ENCODE data around the gene PIGV.

PIGV gene

DNA sequence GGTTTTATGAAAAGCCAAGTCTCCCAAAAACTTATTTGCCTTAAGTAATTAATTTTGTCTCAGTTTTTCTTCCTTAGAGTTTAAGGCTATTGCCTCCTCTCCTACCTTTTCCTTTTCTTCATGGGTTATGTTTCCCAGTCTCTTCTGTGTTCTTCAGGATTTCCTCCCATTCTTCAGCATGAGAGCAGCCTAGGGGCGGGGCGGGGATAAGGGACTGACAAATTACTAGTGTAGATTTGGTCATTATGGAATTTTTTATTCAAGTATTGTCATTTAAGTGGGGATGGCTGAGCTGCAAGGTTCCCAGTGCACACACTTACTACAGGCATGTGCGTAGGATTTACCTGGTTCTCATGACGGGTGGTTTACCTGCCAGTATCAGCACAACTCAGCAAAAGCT lies 35.2 kb upstream of the PIGV start:
- DNase-seq (ENCODE audit: low spot score), result no peak
- in situ Hi-C loops (cut with MboI; ENCODE audit: low pct_unique_long_range_greater_than_20kb, low sequenced_read_pairs, unreplicated experiment), result no loop called here
- TF ChIP-seq, protein P1, sequence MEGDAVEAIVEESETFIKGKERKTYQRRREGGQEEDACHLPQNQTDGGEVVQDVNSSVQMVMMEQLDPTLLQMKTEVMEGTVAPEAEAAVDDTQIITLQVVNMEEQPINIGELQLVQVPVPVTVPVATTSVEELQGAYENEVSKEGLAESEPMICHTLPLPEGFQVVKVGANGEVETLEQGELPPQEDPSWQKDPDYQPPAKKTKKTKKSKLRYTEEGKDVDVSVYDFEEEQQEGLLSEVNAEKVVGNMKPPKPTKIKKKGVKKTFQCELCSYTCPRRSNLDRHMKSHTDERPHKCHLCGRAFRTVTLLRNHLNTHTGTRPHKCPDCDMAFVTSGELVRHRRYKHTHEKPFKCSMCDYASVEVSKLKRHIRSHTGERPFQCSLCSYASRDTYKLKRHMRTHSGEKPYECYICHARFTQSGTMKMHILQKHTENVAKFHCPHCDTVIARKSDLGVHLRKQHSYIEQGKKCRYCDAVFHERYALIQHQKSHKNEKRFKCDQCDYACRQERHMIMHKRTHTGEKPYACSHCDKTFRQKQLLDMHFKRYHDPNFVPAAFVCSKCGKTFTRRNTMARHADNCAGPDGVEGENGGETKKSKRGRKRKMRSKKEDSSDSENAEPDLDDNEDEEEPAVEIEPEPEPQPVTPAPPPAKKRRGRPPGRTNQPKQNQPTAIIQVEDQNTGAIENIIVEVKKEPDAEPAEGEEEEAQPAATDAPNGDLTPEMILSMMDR (IDR thresholded peaks at IDR 0.05; ENCODE audit: extremely low read depth, insufficient read depth, missing control alignments), result no peak

DNA sequence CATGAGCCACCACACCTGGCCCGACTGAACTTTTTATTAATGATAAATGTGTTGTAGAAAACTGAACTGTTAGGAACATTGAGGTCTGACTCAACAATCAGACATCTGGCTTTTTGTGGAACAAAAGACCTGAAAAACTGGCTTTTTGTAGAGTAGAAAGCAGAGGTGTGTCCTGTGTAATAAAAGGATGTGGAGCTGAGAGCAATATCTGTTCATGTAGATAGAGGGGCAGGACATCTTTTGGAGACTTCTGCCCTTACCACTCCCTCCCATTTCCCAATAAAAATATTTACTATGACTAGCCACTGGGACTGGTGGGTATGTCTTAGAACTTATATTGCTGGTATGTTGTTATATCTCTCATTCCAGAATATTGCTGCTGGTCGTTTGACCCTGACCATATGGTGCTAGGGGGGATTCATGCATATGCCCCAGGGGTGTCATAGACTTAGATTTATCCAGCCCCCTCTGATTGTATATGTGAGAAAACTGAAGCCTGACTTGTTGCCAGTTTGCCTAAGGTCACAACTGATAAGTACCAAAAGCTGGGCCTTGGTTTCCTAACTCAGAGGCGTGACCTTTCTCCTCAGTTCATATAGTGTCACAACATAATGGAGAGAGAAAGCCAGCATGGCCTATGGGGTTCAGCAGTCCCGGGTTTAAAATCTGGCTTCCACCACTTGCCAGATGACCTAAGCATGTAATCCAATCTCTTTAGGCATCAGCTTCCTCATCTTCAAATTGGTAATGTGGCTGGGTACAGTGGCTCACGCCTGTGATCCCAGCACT lies 33.5 kb upstream of the PIGV start:
- no peak for DNase-seq (ENCODE audit: low spot score)
- TF ChIP-seq, protein P1 (IDR thresholded peaks at IDR 0.05; ENCODE audit: extremely low read depth, insufficient read depth, missing control alignments), result no peak
- in situ Hi-C loops (cut with MboI; ENCODE audit: low pct_unique_long_range_greater_than_20kb, low sequenced_read_pairs, unreplicated experiment), result no loop called here

DNA sequence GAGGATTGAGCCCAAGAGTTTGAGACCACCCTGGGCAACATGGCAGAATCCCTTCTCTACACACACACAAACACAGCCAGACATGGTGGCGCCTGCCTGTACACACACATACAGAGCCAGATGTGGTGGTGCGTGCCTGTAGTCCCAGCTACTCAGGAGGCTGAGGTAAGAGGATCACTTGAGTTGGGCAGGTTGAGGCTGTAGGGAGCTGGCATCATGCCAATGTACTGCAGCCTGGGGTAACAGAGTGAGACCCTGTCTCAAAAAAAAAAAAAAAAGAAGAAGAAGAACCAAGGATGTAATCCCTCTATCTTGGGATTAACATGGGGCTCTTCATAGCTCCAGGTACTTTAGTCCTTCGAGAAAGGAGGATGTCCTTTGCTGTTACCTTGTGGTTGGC lies 29.4 kb upstream of the PIGV start:
- DNase-seq (ENCODE audit: low spot score), result no peak
- TF ChIP-seq, protein P1 (IDR thresholded peaks at IDR 0.05; ENCODE audit: extremely low read depth, insufficient read depth, missing control alignments), result no peak
- in situ Hi-C loops (cut with MboI; ENCODE audit: low pct_unique_long_range_greater_than_20kb, low sequenced_read_pairs, unreplicated experiment), result no loop called here

DNA sequence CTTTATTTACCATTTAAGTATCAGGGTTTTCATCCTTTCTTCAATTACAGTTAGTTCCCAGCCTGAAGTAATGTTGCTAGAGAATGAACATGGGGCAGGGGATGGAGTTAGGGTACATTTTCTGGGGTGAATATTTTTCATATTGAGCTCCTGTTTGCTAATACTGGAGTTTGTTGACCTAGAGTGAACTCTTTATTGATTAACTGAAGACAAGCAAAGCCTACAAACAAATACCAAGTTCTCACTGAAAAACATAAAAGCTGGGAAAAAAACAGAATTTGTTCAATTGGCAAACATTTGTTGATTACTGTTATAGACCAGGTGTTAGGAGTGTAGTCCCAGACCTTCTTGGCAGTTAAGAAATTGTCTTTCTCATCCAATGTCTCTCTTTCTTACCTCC lies 28.2 kb upstream of the PIGV start:
- TF ChIP-seq, protein P1 (IDR thresholded peaks at IDR 0.05; ENCODE audit: extremely low read depth, insufficient read depth, missing control alignments), result no peak
- DNase-seq (ENCODE audit: low spot score), result no peak
- in situ Hi-C loops (cut with MboI; ENCODE audit: low pct_unique_long_range_greater_than_20kb, low sequenced_read_pairs, unreplicated experiment), result no loop called here

DNA sequence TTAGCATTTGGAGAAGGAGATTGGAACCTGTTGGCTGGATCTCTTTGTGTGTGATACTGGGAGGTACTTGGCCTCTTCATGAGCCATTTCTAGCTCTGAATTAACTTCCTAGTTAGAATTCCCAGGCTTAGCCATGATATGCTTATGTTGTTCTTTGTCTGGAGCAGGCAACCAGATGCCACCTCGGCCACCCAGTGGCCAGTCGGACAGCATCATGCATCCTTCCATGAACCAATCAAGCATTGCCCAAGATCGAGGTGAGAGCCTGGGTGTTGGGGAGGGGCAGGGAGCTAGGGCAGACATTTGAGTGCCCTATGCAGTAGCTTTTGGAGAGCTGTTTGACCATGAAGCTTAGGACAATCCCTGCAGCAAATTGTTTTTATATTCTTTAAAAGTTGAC lies 26.5 kb upstream of the PIGV start:
- no peak for DNase-seq (ENCODE audit: low spot score)
- TF ChIP-seq, protein P1 (IDR thresholded peaks at IDR 0.05; ENCODE audit: extremely low read depth, insufficient read depth, missing control alignments), result no peak

DNA sequence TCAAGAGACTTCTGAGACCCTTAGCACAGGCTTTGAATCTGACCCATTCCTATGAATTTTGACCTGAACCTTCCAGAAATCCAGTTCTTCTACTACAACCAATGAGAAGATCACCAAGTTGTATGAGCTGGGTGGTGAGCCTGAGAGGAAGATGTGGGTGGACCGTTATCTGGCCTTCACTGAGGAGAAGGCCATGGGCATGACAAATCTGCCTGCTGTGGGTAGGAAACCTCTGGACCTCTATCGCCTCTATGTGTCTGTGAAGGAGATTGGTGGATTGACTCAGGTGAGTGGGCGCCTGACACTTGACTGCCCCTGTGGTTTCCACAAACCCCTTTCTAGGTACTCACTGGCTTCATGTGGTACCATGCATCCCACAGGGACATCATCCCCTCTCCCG lies 20.0 kb upstream of the PIGV start:
- TF ChIP-seq, protein P1 (IDR thresholded peaks at IDR 0.05; ENCODE audit: extremely low read depth, insufficient read depth, missing control alignments), result no peak
- DNase-seq (ENCODE audit: low spot score), result no peak
- in situ Hi-C loops (cut with MboI; ENCODE audit: low pct_unique_long_range_greater_than_20kb, low sequenced_read_pairs, unreplicated experiment), result no loop called here

More for the DNA sequence above, 26.5 kb upstream of the PIGV start:
- in situ Hi-C loops (cut with MboI; ENCODE audit: low pct_unique_long_range_greater_than_20kb, low sequenced_read_pairs, unreplicated experiment), result no loop called here

Measured in GM13977 (cell line).